Fibroblast of the conjunctiva (primary cell): ENCODE data around the gene MESP1.

Experiments
- DNase-seq: peaks from one replicate; pipeline ENCODE4 v3.0.0-alpha.2; 2010; ENCODE audit warnings: low read depth

The MESP1 gene

DNA sequence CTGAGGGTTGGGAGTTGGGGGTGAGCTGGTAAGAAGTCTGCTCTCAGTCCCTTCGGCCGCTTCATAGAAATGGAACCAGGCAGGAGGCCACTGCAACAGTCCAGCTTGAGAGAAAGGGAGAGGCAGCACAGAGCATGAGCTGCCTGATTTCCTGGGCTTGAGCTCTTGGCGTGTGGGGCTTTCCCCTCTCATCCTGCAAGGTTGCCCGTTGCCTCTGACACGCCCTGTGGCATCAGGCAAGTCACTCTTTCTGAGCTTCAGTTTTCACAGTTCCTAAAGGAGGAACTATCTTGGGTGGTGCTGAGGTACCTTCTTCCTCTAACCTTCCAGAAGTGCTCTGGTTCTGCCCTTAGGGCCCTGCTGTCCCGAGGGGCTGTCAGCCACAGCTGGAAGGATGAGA lies 30.0 kb upstream of the MESP1 start:
- DNase-seq, result no peak

- no peak for DNase-seq
Measured at GRCh38 chr15:89780601-89781000, 29.6 kb upstream of the MESP1 start.

GRCh38 chr15:89778861-89779260 lies 27.8 kb upstream of the MESP1 start:
- no peak for DNase-seq

- DNase-seq, result no peak
Measured at GRCh38 chr15:89777782-89778380, 26.8 kb upstream of the MESP1 start.

GRCh38 chr15:89777073-89777751 lies 26.2 kb upstream of the MESP1 start:
- no peak for DNase-seq

DNA sequence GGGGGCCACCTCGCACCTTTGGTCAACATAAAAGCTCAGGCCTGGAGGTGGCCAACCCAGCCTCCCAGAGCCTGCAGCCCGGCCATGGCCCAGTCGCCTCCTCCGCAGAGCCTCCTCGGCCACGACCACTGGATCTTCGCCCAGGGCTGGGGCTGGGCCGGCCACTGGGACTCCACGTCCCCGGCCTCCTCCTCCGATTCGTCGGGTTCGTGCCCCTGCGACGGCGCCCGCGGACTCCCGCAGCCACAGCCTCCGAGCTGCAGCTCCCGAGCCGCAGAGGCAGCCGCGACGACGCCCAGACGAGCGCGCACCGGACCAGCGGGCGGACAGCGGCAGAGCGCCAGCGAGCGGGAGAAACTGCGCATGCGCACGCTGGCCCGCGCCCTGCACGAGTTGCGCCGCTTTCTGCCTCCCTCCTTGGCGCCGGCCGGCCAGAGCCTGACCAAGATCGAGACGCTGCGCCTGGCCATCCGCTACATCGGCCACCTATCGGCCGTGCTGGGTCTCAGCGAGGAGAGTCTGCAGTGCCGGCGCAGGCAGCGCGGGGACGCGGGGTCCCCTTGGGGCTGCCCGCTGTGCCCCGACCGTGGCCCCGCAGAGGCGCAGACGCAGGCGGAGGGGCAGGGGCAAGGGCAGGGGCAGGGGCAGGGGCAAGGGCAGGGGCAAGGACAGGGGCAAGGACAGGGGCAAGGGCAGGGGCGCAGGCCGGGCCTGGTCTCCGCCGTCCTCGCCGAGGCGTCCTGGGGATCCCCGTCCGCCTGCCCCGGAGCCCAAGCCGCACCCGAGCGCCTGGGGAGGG lies 25.4 kb upstream of the MESP1 start, which contains the start of gene MESP2:
TSS of gene MESP2 (plus strand) at position 59 of the 799 bp plus-strand sequence. CDS start at position 85, 26 bp downstream.
- DNase-seq, result peak; percentile 63

GRCh38 chr15:89775815-89776214 lies 24.8 kb upstream of the MESP1 start:
- DNase-seq, result no peak

DNA sequence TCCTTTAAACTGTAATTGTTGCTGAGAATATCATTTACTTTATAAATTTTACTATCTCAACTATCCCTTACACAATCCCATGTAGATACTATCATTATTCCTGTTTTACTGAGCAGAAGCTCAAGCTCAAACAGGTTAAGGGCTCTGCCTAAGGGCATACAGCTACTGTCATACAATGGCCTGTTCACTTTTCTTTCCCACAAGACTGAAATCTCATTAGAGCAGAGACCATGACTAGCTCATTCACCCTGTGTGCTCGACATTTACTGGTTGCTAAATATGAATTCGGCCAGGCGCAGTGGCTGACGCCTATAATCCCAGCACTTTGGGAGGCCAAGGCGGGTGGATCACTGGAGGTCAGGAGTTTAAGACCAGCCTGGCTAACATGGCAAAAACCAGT lies 23.4 kb upstream of the MESP1 start:
- DNase-seq, result no peak

DNA sequence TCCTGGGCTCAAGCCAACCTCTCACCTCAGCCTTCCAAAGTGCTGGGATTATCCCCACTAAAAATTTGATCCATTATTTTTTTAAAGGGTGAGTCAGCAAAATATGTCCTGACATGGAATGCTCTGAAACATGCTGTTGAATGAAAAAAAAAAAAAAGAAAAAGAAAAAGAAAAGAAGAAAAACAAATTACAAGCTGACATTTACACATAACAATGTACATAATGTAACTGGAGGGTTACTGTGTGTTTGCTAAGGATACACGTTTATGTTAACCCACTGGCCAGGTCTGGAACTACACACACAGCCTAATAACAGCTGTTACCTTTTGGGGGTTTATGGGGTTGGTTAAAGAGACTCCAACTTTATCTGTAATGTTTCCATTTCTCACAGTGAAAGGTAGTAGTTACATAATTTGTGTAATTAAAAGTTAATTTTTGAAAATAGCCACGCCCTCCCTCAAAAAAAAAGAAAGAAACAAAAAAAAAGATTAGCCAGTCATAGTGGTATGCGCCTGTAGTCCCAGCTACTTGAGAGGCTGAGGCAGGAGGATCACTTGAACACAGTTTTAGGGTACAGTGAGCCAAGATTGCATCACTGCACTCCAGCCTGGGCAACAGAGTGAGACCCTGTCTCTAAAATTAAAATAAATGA lies 22.0 kb upstream of the MESP1 start:
- DNase-seq, result peak; percentile 10

DNA sequence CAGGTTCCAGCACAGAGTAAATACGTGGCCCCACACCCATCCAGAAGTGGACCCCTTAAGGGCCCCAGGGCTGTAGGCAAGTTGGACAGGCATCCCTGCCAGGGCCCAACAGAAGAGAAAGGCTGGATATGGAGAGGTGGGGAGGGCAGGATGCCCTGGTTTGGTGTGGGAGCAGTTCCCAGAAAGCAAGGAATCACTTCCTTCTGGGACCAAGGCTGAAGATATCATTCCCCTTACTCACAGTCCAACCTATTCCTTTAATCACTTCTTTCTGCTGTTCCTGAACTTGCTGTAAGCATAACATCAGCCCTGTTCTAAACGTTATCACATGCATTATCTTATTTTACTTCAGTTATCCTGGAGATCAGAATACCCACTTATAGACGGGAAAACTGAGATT lies 19.0 kb upstream of the MESP1 start:
- no peak for DNase-seq

DNA sequence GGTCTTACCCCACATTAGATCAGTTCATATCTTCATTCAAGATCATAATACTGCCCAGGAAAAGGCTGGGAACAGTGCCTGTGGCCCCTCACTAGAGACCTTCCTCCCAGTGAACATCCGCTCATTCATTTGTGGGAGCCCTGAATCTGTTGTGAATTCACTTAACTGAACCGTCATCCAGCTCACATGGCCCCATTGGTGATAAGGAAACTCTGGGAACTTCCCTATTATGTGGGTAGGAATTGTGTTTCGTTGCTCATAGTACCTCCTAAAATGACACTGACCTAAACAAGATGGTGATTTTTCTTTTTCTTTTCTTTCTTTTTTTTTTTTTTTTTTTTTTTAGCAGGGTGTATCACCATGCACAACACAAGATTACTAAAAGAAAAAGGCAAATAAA lies 18.3 kb upstream of the MESP1 start:
- DNase-seq, result no peak

- peak; percentile 69 for DNase-seq
Measured at GRCh38 chr15:89768071-89768500, 17.0 kb upstream of the MESP1 start.

- DNase-seq, result no peak
Measured at GRCh38 chr15:89767411-89767915, 16.4 kb upstream of the MESP1 start.

- DNase-seq, result no peak
Measured at GRCh38 chr15:89766357-89767311, 15.6 kb upstream of the MESP1 start.

DNA sequence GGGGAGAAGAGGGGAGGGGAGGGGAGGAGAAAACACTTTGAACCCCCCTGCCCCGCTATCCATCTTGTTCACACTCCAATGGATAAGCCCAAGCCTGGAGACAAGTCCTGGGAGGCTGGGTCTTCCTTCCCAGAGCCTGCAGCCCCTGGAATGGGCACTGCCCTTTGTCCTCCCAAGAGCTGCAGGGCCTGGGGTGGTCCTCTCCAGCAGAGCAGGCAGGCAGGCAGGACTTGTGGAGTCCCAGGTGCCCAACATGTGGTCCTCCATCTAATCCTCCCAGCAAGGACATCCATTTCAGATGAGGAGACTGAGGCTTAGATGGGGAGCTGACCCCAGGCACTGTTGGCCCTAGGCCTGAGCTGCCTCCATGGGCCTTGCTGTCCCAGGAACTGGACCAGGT lies 14.6 kb upstream of the MESP1 start:
- no peak for DNase-seq

DNA sequence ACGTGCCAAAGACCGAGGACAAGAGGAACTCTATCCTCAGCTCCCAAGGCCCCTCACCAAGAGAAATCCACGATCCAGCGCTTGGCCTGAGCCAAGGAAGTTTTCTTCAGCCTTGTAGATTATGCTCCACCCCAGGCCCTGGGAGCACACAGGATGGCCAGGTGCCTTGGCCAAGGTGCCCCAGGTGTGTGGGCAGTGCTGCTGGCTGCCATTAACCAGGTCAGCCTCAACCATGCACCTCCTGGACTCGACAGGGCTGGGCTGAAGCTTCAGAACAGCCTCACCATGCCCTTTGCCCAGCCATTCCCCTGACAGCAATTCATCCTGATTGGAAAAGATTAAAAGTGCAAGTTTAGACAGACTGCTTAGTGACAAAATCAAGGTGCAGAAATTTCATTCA lies 10.9 kb upstream of the MESP1 start:
- no peak for DNase-seq

DNA sequence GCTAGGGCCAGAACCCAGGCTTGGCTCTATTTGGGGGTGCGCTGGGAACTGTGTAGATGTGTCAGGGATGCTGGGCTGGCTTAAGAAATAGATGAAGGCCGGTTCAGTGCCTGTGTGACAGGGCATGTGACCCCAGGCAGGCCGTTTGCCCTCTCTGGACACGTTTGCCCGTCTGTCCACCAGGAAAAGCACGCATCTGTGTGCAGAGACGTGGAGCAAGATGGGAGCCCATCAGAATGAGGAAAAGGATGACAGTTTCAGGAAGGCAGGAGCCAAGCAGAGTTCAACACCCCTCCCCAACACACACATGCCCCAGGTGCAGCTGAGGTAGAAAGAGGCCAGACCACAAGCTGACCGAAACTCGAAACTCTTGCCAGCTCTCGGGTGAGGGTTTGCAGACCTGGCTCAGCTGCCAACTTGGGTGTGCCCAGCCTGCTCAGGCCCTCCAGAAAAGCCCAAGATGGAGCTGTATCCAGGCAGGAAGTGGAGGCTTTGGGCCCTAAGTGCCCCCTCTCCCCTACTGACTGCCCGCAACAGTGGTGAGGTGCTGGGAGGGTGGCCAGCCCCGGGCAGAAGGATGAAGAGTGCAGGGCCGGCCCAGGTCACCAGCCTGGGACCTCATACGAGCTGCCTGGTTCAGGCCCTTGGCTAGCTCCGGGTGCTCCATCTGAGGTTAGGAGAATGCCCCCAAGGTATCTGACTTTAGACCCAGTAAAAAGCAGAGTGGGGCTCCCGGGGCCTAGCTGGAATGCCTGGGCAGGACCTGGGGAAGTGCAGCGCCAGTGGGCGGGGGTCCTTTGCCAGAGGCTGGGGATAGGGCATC lies 10.2 kb upstream of the MESP1 start:
- no peak for DNase-seq

DNA sequence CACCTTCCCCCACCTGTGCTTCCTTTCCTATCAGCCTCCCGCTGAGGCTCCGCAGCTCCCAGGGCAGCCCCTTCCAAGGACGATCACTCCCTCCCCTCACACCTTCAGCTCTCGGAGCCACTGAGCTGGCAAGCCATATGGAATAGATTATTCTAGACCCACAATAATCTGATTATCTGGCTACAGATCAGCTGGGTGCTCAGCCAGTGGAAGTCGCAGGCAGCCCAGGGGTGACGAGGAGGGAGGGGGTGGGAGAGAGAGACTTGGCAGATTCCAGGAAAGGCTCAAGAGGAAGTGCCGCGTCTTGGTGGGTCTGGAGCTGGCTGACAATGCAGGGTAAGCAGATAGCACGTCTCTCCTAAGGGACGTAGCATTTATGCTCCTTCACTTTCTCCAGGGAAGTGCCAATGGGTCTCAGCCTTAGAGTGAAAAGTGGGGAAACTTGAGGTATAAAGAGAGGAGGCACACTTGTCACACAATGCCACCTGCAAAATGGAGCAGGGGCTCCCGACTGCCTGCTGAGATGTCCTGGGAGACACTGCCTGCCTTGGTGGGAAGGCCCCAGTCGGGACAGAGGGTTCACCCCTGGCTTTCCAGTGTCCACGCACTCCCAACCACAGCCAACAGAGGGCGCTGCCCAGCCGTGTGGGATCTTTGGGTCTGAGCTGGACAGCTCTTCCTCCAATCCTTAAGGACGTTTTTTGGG lies 9.4 kb upstream of the MESP1 start:
- DNase-seq, result peak; percentile 55

GRCh38 chr15:89759835-89760234 lies 8.8 kb upstream of the MESP1 start:
- no peak for DNase-seq

DNA sequence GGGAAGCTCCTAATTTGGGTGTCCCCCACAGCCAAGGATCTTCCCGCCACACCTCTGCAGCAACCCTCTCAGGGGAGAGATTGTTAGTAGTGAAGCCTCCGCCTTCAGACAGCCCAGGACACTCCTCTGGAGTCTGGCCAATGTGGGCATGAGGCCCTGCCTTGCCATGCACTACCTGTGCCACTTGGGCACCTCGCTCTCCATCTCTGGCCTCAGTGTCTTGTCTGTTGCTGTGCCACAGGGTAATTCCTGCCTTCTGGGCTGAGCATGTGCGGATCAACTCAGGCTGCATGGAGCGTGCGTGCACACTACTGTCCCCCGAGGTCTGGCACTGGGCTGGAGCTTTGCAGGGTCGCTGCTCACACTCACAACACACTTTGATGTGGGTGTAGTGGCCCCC lies 7.9 kb upstream of the MESP1 start:
- DNase-seq, result no peak
